HL-60/S4 treated with retinoic acid at 250 ng/mL for 4 days and 3 days (cell line): ENCODE measurements around the gene DPH1.

Experiments
- in situ Hi-C: fragments of 300-500 bp; cut with MboI; formaldehyde crosslinking; loops from 2 replicates; pipeline ENCODE4 v1.7.0; 2022; ENCODE audit warnings: low sequenced_read_pairs

Gene DPH1

DNA sequence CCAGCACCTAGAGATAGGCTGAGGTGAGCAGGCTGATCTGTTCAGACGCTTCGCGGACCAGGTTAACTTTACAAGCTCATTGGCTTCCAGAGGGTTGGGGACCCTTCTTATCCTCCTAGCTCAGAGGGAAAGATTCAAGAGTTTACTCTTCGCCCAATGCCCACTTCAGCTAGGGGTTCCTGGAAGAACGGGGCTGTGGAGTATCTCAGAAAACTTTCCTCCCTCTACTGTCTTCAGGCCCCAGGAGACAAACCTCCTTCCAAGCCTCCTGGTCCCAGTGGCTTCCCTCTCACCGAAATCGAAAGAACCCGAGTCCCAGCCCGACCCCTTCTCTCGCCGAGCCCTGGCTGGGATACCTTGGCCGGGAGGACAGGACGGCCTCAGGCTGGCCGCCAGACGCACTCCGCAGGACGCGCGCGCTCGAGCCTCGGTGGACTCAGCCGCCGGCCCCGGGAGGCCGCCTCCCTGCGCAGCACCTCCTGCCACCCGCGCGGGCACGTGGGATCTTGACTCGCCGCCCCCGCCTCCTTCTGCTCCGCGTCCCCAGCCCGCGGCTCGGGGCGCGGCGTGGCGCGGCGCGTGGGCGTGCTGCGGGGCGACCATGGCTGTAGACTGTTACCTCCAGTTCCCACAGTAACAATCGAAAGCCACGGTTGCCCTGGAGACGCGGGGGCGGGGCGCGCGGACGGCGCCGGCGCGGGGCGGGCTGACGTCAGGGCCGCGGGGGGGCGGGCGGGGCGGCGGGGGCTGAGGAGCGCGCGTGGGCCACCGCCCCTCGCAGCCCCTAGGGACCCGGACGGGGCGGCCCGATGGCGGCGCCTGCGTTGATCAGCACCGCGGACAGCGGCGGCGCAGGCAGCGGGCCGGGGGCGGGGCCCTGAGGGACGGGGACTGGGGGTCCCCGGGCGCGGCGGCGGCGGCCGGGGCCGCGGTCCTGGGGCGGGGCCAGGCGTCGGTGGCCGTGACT, 19.7 kb downstream of the DPH1 start:
- in situ Hi-C loops, result no loop called here

DNA sequence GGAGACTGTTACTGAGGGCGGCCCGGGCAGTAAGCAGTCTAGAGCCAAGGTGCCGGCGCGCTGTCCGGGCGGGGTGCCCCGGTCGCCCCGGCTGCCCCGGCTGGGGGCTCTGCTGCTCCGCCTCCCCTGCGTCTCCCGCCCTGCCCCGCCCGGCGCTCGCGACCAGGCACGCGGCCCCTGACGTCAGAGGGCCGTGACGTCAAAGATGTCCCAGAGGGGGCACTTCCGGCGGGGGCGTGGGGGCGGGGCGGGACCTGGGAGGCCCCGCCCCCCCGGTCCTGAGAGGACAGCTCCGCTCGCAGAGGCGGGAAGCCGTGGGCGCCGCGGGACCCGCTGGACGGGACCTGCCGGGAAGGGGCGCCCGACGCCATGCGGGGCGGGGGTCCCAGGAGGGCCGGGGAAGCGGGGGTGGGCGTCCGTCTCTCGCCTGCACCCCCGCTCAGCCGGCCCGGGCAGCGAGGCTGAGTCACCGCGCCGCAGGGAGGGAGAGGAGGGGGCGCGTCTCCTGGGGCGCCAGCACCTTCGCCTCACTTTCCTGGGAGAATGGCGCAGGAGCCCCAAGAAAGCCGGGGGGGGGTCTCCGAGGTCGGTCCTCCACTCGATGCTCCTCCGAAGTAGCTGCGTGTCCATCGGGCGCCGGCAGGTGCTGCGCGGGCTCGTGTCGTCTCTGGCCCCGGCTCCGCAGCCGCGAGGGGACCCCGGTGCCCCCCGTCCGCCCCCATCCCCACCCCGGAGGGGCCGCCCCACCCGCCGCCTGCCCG, 20.5 kb downstream of the DPH1 start:
- in situ Hi-C loops, result no loop called here

DNA sequence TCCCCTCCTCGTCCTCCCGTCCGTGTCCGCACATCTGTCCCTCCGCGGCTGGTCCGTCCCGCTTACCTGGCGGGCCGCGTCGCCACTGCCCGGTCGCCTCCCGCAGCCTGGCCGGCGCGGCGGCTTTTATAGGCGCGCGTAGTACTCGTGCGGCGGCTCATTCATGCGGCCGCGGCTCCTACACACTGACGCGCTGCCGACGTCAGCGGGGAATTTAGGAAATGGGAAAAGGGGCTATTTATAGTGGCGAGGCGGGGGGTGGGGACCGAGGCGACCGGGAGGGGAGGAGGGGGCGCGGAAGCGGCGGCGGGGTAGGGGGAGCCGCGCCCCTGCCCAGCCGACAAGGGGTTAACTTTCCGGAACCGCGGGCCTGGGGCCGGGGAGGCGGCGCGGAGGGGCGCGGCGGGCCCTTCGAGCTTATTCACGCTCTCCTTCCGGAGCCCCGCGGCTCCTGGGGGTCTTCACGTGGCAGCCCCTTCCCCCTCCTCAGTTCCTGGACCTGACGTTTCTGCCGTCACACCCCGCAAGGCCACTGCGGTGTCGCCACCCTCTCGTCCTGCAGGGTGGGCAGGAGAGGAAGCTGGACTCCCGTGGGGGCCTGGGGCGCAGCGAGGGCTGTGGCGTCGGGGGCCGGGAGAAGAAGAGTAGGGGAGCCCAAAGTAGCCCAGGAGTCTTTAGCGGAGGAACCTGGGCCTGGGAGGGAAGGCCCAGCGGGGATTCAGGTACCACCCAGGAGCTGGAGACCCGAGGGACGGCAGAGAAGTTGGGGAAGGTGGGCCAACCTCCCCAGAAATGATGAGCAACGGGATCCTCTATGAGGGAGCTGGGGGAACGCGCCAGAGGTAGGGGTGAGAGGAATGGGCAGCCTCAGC, 21.3 kb downstream of the DPH1 start:
- in situ Hi-C loops, result no loop called here

DNA sequence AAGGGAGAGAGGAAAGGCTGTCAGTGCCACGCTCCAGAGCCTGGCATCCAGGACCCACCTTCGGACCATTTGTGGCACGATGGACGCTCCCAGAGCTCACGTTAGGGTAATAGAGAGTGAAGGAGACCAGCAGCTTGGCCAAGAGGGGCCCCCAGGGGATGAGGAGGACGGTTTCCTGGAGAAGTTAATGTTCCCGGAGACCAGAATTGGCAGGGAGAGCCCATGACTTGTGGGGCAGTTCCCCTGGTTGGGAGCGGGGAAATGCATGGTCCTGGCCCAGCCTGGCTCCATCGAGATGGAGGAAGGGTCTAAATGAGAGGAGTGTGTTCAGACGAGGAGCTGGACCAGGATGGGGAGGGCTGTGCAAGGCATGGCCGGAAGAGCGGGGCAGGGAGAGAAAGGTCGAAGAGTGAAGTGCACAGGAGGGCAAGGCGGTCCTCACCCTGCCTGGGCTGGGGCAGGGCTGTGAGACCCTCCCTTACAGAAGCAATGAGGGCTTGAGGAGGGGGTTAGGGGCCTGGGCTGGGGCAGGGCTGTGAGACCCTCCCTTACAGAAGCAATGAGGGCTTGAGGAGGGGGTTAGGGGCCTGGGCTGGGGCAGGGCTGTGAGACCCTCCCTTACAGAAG, 22.1 kb downstream of the DPH1 start:
- in situ Hi-C loops, result no loop called here

DNA sequence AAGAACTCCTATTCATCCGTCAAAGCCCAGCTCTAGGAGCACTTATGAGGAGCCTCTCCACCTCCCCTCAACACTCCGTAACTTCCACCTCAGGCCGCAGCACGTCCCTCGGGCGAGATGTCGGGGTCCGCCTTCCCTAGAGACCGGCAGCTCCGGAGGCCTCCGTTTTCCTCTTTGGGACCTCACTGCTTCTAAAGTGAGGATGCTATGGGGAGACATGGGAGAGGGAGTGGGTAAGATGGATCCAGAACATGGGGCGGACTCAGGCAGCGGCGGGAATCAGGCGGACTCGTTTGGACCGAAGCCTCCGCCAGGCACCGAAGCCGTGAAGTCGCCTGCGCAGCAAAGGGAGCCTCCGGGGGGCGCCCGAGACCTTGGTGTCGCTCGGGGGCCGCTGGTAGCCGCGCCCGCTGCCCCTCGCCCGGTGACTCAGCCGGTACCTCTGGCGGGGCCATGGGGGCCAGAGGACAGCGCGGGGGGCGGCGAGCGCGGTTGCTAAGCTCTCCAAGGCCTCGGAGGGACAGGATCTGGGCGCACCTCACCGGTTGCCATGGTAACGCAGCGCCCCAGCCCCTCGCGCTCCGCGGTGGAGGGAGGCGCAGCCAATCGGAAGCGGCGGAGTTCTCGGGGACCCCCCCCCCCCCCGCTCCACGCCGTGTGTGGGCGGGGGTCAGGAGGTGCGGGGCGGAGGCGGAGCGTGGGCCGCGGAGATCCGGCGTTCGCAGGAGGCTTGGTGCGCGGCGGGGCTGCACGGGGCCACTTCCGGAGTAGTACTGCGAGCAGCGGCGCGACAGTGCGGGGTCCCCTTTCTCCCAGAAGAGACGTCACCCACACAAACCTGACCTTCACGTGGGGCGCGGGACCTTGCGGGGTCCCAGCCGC, 23.7 kb downstream of the DPH1 start:
- in situ Hi-C loops, result no loop called here

DNA sequence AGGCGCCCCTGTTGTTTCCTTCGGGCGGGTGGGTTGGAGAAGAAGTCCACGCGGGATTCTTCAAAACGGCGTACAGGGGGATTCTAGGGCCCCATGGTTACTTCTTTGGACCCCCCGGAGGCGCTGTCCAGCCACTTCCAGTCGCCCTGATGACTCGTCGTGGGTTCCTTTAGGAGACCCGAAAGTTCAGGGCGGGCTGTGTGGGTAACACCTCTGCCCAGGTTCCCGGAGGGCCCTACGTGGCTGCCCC, 24.2 kb downstream of the DPH1 start:
- in situ Hi-C loops, result no loop called here

DNA sequence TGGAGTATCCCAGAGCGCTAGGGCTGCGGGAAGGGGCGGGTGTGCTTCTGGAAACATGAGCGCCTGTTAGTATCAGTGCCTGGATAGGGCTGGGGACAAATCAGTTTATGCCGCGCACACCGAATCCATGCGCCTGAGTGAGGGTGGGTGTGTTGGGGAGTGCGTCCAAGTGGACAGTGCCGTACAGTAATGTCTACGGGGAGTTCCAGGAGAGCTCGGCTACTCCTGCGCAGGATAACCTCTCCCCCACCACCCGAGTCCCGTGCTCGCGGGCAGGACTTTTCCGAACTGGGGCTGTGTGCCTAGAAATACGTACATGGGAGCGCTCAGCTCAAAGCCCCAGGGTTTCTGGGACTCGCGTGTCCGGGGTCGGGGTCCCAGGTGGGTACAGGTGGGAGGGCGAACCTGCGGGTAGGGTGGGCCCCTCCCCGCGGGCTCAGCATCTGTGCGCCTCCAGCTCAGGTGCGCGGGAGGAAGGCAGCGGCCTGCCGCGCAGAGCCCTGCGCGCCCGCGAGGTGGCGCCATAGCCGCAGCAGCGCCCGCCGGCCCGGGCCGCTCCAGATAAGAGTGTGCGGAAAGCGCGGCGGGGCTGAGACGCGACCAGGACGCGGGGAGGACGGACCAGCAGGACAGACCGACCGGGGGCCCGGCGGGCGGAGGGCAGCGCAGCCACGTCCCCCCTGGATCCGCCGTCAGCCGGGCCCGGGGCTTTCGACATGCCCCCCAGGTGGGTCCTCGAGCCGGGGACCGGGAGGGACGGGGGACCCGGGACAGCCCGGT, 24.7 kb downstream of the DPH1 start, which contains the start of gene HIC1:
HIC1 (plus strand) TSS at position 592 of the 780 bp plus-strand sequence. CDS start 1,588 bp downstream, outside the sequence.
- in situ Hi-C loops, result no loop called here

DNA sequence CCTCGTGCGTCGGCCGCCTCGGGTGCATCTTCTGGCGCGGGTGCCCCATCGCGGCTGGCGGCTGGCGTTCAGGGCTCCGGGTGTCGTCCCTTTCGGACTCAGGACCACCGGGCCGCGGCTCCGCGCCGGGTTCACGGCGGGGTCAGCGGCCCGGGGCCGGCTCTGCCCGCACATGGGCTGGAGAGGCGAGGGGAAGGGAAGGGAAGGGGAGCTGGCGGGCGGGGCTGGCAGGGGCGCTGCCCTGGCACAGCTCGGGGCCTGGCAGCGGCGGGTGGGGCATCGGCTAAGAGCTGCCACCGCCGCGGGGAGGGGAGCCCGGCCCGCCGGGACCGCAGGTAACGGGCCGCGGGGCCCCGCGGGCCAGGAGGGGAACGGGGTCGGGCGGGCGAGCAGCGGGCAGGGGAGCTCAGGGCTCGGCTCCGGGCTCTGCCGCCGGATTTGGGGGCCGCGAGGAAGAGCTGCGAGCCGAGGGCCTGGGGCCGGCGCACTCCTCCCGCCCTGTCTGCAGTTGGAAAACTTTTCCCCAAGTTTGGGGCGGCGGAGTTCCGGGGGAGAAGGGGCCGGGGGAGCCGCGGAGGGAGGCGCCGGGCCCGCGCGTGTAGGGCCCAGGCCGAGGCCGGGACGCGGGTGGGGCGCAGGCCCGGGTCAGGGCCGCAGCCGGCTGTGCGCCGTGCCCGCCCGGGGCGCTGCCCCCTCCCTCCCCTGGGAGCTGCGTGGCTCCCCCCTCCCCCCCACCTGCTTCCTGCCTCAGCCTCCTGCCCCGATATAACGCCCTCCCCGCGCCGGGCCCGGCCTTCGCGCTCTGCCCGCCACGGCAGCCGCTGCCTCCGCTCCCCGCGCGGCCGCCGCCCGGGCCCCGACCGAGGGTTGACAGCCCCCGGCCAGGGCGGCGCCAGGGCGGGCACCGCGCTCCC, 25.6 kb downstream of the DPH1 start:
- in situ Hi-C loops, result no loop called here

DNA sequence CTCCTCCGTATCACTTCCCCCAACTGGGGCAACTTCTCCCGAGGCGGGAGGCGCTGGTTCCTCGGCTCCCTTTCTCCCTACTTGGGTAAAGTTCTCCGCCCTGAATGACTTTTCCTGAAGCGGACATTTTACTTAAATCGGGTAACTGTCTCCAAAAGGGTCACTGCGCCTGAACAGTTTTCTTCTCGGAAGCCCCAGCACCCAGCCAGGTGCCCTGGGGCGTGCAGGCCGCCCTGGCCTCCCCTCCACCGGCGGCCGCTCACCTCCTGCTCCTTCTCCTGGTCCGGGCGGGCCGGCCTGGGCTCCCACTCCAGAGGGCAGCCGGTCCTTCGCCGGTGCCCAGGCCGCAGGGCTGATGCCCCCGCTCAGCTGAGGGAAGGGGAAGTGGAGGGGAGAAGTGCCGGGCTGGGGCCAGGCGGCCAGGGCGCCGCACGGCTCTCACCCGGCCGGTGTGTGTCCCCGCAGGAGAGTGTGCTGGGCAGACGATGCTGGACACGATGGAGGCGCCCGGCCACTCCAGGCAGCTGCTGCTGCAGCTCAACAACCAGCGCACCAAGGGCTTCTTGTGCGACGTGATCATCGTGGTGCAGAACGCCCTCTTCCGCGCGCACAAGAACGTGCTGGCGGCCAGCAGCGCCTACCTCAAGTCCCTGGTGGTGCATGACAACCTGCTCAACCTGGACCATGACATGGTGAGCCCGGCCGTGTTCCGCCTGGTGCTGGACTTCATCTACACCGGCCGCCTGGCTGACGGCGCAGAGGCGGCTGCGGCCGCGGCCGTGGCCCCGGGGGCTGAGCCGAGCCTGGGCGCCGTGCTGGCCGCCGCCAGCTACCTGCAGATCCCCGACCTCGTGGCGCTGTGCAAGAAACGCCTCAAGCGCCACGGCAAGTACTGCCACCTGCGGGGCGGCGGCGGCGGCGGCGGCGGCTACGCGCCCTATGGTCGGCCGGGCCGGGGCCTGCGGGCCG, 26.5 kb downstream of the DPH1 start:
- in situ Hi-C loops, result no loop called here

DNA sequence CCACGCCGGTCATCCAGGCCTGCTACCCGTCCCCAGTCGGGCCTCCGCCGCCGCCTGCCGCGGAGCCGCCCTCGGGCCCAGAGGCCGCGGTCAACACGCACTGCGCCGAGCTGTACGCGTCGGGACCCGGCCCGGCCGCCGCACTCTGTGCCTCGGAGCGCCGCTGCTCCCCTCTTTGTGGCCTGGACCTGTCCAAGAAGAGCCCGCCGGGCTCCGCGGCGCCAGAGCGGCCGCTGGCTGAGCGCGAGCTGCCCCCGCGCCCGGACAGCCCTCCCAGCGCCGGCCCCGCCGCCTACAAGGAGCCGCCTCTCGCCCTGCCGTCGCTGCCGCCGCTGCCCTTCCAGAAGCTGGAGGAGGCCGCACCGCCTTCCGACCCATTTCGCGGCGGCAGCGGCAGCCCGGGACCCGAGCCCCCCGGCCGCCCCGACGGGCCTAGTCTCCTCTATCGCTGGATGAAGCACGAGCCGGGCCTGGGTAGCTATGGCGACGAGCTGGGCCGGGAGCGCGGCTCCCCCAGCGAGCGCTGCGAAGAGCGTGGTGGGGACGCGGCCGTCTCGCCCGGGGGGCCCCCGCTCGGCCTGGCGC, 27.3 kb downstream of the DPH1 start:
- in situ Hi-C loops, result no loop called here

DNA sequence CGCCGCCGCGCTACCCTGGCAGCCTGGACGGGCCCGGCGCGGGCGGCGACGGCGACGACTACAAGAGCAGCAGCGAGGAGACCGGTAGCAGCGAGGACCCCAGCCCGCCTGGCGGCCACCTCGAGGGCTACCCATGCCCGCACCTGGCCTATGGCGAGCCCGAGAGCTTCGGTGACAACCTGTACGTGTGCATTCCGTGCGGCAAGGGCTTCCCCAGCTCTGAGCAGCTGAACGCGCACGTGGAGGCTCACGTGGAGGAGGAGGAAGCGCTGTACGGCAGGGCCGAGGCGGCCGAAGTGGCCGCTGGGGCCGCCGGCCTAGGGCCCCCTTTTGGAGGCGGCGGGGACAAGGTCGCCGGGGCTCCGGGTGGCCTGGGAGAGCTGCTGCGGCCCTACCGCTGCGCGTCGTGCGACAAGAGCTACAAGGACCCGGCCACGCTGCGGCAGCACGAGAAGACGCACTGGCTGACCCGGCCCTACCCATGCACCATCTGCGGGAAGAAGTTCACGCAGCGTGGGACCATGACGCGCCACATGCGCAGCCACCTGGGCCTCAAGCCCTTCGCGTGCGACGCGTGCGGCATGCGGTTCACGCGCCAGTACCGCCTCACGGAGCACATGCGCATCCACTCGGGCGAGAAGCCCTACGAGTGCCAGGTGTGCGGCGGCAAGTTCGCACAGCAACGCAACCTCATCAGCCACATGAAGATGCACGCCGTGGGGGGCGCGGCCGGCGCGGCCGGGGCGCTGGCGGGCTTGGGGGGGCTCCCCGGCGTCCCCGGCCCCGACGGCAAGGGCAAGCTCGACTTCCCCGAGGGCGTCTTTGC, 28.0 kb downstream of the DPH1 start:
- in situ Hi-C loops, result no loop called here

DNA sequence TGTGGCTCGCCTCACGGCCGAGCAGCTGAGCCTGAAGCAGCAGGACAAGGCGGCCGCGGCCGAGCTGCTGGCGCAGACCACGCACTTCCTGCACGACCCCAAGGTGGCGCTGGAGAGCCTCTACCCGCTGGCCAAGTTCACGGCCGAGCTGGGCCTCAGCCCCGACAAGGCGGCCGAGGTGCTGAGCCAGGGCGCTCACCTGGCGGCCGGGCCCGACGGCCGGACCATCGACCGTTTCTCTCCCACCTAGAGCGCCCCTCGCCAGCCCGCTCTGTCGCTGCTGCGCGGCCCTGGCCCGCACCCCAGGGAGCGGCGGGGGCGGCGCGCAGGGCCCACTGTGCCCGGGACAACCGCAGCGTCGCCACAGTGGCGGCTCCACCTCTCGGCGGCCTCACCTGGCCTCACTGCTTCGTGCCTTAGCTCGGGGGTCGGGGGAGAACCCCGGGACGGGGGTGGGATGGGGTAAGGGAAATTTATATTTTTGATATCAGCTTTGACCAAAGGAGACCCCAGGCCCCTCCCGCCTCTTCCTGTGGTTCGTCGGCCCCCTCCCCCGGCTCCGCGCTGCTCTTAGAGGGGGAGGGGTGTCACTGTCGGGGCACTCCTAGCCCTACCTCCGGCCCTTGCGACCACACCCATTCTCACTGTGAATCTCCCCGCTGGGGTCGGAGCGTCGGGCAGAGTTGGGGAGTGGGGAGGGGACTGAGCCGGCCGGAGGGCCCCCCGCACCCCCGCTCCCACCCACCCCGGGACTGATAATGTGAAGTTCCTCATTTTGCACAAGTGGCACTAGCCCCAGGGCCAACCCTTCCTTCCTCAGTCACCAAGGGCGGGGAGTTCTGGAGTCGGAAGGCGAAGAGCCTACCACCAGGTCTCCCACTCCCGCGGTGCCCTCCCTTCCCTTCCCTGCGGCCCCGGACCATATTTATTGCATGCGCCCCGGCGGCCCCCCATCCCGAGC, 28.9 kb downstream of the DPH1 start:
- in situ Hi-C loops, result no loop called here

DNA sequence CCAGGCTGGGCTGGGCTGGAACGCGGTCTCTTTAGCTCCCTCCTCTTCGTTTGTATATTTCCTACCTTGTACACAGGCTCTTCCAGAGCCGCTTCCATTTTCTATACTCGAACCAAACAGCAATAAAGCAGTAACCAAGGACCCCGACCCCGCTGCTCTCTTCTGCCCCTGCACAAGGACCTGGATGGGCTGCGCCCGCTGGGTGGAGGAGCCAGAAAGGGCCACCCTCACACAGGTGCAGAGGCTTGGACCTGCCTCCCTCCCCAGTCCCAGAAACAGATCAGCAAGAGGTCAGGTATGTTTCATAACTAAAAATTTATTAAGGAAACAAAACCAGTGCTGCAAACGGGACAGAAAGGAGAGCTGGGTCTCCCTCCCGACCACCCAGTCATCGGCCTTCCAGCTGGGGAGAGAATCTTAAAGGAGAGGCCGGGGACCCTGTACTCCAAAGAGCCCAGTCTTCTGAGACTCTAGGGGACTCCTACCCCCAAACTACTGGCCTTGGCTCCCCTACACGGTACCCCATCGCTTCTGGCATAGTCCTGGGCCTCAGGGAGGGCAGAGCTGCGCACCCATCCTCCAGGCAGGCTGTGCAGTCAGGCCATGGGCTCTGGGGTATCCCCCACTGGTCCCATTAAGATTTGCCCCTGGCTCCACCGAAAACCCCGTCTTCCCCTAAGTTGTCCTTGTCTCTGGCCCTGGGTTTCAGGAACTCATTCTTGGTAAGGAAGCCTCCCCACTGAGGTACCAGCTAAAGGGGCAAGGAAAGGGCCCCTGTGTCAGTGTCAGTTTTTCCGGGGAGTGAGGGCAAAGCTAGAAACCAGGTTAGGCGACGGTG, 29.8 kb downstream of the DPH1 start:
- in situ Hi-C loops, result no loop called here

DNA sequence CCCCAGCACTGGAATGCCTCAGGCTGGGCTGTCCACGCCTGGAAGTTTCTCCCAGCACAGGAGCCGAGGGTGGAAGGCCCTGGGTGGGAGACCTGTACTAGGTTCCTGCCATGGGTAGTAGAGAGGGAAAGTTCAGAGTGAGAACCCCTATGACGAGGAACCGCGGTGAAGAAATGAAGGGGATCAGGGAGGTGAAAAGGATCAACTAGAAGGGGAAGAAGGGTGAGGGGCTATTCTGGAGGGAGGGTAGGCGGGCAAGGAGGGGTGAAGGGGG, 30.4 kb downstream of the DPH1 start:
- in situ Hi-C loops, result no loop called here
